Coronary artery (tissue), 2 donors: ENCODE results near the gene YJU2.

Experiments used
- DNase-seq: peaks from one replicate; pipeline ENCODE4 v3.0.0-alpha.2; 2017; ENCODE audit warnings: low spot score
- H3K27ac ChIP-seq, 2 donors: fragments of 200-600 bp; sonication (generic); one replicate each; pipeline ENCODE4 v1.5.1; 2016 to 2019
- H3K4me3 ChIP-seq: fragments of 200-600 bp; sonication (generic); 2 replicates; pipeline ENCODE4 v1.5.1; 2016; ENCODE audit warnings: mild to moderate bottlenecking, moderate library complexity
- TF ChIP-seq, protein P1 (sequence below): fragments of 200-600 bp; sonication (generic); IDR thresholded peaks from one replicate; pipeline ENCODE4 v1.5.1; 2019; ENCODE audit warnings: antibody characterized with exemption

The YJU2 gene

DNA sequence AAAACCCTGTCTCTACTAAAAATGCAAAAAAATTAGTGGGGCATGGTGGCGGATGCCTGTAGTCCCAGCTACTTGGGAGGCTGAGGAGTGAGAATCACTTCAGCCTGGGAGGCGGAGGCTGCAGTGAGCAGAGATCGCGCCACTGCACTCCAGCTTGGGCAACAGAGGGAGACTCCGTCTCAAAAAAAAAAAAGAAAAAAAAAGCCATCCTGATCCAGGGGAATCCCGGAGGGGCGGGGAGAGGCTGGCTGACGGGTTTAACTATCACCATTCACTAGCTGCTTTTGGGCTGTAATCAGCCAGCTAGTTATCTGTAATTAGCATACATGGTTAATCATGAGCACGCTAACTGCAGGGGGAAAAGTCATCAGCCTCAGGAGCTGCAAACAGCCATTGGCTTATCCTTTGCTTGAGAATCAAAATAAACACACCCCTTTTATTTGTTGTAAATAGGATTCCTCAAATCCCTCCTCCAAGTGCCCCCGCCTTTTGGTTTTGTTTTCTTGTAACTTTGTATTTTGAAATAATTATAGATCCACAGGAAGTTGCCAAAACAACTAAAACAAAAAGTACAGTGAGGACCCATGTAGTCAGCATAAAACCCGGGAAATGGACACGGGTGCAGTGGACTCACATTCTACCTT, 67.1 kb downstream of the YJU2 start:
- Histone ChIP-seq H3K27ac (no peak overlapping the region), H3K4me3 (no peak overlapping the region)
- TF ChIP-seq, protein P1, sequence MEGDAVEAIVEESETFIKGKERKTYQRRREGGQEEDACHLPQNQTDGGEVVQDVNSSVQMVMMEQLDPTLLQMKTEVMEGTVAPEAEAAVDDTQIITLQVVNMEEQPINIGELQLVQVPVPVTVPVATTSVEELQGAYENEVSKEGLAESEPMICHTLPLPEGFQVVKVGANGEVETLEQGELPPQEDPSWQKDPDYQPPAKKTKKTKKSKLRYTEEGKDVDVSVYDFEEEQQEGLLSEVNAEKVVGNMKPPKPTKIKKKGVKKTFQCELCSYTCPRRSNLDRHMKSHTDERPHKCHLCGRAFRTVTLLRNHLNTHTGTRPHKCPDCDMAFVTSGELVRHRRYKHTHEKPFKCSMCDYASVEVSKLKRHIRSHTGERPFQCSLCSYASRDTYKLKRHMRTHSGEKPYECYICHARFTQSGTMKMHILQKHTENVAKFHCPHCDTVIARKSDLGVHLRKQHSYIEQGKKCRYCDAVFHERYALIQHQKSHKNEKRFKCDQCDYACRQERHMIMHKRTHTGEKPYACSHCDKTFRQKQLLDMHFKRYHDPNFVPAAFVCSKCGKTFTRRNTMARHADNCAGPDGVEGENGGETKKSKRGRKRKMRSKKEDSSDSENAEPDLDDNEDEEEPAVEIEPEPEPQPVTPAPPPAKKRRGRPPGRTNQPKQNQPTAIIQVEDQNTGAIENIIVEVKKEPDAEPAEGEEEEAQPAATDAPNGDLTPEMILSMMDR: no peak
- no peak for DNase-seq

DNA sequence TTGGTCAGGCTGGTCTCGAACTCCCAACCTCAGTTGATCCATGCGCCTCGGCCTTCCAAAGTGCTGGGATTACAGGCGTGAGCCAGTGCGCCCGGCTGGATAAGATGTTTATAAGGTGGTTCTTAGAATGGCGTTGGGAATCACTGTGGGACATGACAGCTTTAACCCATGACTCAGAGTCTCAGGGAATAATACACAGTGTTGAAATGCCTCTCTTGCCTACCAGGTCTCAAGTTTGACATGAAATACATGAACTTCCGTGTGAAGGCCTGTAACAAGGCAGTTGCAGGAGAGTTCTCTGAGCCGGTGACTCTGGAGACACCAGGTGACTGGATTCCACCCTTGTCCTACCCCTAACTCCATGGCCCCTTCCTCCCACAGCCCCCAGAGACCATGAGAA, 70.1 kb downstream of the YJU2 start:
- no peak for DNase-seq
- TF ChIP-seq, protein P1: no peak
- Histone ChIP-seq H3K4me3 (no peak overlapping the region), H3K27ac (no peak overlapping the region)

DNA sequence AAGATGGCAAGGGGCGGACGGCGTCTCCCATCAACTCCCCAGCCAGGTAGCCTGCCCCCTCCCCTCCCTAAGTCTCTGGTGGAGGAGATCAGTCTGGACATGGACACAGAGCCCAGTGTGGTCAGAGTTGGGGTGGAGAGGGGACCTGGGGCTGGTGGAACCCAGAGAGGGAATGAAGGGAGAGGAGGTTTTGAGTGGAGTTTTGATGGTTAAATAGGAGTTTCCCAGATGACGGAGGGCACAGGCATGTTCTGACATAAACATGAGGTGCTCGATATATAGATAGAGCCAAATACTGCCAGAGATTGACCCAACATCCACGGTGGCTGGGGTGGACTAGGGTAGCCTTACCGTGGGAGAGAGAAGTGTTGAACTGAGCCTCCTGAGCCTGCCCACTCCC, 71.6 kb downstream of the YJU2 start:
- TF ChIP-seq, protein P1: no peak
- DNase-seq: no peak
- H3K27ac ChIP-seq: no peak overlapping the region
- no peak overlapping the region for H3K4me3 ChIP-seq
